PFSK-1 (cell line): ENCODE measurements around the gene AVPR1B.

Experiments
- FOXP2 ChIP-seq: optimal IDR thresholded peaks from 2 replicates; pipeline ENCODE3; 2011; ENCODE audit warnings: borderline replicate concordance, control low read depth, inconsistent platforms; ENCODE audit not compliant: insufficient read depth; ENCODE audit errors: extremely low read length, extremely low read depth
- POLR2AphosphoS5 ChIP-seq: IDR thresholded peaks from 2 replicates; pipeline ENCODE4 v1.6.1; 2012; ENCODE audit warnings: low read depth, mild to moderate bottlenecking, control low read depth, low read length, moderate library complexity
- SIN3A ChIP-seq: IDR thresholded peaks from 2 replicates; pipeline ENCODE4 v1.6.1; 2012; ENCODE audit warnings: mild to moderate bottlenecking, low read length, moderate library complexity, borderline replicate concordance; ENCODE audit not compliant: insufficient read depth
- TAF1 ChIP-seq: IDR thresholded peaks from 2 replicates; pipeline ENCODE4 v1.6.1; 2012; ENCODE audit warnings: low read length, control low read depth, borderline replicate concordance; ENCODE audit not compliant: insufficient read depth
- TF ChIP-seq, protein P1 (sequence below), 2 experiments: IDR thresholded peaks; 2 replicates each; pipeline versions ENCODE4 v1.6.1 to v1.8.0; 2011 to 2012; ENCODE audit warnings: low read depth in 2 of 2, low read length in 2 of 2, control low read depth in 1 of 2, inconsistent platforms in 1 of 2, mild to moderate bottlenecking in 1 of 2, moderate library complexity in 1 of 2; ENCODE audit not compliant: insufficient read depth in 1 of 2

The AVPR1B gene

GRCh38 chr1:206131037-206131436 is 13.8 kb upstream of the AVPR1B start:
- TF ChIP-seq FOXP2, result no peak
- TF ChIP-seq TAF1, result no peak
- TF ChIP-seq POLR2AphosphoS5, result no peak
- TF ChIP-seq, protein P1, sequence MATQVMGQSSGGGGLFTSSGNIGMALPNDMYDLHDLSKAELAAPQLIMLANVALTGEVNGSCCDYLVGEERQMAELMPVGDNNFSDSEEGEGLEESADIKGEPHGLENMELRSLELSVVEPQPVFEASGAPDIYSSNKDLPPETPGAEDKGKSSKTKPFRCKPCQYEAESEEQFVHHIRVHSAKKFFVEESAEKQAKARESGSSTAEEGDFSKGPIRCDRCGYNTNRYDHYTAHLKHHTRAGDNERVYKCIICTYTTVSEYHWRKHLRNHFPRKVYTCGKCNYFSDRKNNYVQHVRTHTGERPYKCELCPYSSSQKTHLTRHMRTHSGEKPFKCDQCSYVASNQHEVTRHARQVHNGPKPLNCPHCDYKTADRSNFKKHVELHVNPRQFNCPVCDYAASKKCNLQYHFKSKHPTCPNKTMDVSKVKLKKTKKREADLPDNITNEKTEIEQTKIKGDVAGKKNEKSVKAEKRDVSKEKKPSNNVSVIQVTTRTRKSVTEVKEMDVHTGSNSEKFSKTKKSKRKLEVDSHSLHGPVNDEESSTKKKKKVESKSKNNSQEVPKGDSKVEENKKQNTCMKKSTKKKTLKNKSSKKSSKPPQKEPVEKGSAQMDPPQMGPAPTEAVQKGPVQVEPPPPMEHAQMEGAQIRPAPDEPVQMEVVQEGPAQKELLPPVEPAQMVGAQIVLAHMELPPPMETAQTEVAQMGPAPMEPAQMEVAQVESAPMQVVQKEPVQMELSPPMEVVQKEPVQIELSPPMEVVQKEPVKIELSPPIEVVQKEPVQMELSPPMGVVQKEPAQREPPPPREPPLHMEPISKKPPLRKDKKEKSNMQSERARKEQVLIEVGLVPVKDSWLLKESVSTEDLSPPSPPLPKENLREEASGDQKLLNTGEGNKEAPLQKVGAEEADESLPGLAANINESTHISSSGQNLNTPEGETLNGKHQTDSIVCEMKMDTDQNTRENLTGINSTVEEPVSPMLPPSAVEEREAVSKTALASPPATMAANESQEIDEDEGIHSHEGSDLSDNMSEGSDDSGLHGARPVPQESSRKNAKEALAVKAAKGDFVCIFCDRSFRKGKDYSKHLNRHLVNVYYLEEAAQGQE (IDR thresholded peaks at IDR 0.05; ENCODE audit: insufficient read depth in 1 of 2, low read depth in 2 of 2, low read length in 2 of 2), result no peak
- TF ChIP-seq SIN3A, result no peak

GRCh38 chr1:206128196-206128595 is 11.0 kb upstream of the AVPR1B start:
- no peak for TF ChIP-seq FOXP2
- TF ChIP-seq, protein P1 (IDR thresholded peaks at IDR 0.05; ENCODE audit: insufficient read depth in 1 of 2, low read depth in 2 of 2, low read length in 2 of 2), result no peak

GRCh38 chr1:206127336-206127735 is 10.1 kb upstream of the AVPR1B start:
- no peak for TF ChIP-seq SIN3A
- TF ChIP-seq, protein P1 (IDR thresholded peaks at IDR 0.05; ENCODE audit: insufficient read depth in 1 of 2, low read depth in 2 of 2, low read length in 2 of 2), result no peak
- no peak for TF ChIP-seq TAF1
- no peak for TF ChIP-seq FOXP2
- TF ChIP-seq POLR2AphosphoS5, result no peak

DNA sequence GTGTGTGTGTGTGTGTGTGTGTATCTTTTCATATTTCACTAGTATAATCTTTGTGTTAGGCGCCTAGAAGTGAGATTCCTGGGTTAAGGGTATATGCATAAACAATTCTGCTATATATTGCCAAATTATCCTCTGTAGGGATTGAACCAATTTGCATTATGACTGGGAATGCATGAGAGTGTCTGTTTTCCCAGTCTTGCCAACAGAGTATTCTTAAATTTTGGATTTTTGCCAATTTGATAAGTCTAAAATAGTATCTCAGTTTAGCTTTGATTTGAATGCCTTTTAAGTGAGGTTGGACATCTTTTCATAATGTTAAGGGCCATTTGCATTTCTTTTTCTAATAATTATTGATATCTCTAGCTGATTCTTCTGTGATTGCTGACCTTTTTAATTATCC is 8.2 kb upstream of the AVPR1B start:
- TF ChIP-seq FOXP2 (no peak), POLR2AphosphoS5 (no peak), TAF1 (no peak), SIN3A (no peak)
- TF ChIP-seq, protein P1 (IDR thresholded peaks at IDR 0.05; ENCODE audit: insufficient read depth in 1 of 2, low read depth in 2 of 2, low read length in 2 of 2), result no peak

DNA sequence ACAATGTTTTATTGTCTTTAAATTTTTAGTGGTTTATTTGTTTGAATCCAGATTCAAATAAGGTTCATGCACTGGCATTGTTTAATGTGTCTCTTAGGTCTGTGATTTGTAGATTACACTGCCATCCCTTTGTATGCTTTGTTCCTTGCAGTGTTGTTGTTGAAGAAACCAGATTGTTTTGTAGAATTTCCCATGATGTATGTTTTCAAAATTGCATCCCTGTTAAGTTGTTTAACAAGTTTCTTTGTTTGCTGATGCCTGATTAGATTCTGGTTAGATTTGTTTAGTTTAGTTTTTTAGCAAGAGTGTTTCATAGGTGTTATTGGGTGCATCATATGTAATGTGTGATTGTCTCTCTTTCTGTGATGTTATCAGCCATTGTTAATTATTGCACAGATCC is 5.5 kb upstream of the AVPR1B start:
- TF ChIP-seq TAF1 (no peak), FOXP2 (no peak), POLR2AphosphoS5 (no peak), SIN3A (no peak)
- TF ChIP-seq, protein P1 (IDR thresholded peaks at IDR 0.05; ENCODE audit: insufficient read depth in 1 of 2, low read depth in 2 of 2, low read length in 2 of 2), result no peak
